ENCODE measurements around the gene PIK3R5.

PIK3R5 gene

DNA sequence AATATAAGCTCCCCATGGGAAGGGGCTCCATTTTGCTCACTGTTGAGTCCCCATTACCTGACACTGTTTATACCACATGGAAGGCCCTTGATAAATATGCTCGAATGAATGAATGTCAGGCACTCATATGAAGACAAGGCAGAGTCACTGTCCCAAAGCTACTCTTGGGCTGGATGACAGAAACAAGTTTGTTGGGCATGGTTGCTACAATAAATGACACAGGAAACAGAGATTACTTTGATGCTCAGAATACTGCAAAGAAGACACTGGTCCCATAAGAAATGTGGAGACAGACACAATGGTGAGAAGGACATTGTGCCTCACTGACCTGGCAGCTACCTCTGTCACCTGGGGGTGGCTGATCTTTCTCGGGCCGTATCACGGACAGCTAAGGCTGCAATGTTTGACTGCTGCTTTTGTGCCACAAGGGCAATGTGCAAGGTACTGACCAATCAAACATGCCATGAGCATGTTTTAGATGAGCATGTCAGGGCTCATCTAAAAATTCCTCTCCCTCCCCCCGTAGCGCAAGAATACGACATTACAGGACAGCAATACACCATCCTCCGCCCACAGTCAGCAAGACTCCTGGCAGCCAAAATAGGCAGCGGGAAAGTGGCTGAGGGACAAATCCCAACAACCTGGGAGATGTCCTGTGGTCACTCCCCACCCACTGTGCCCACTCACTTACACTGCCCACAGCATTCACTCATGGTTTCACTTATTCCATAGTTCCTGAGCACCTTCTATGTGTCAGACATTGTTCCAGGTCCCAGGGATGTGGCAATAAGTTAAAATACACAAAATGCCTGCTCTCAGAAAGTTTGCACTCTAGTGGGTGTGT is 103.1 kb downstream of the PIK3R5 start:
- H3K4me3 ChIP-seq (ENCODE audit: control insufficient read depth, low read depth, low read length): no peak overlapping the region
- DNase-seq (ENCODE audit: low read depth): no peak
- TF ChIP-seq, protein P1, sequence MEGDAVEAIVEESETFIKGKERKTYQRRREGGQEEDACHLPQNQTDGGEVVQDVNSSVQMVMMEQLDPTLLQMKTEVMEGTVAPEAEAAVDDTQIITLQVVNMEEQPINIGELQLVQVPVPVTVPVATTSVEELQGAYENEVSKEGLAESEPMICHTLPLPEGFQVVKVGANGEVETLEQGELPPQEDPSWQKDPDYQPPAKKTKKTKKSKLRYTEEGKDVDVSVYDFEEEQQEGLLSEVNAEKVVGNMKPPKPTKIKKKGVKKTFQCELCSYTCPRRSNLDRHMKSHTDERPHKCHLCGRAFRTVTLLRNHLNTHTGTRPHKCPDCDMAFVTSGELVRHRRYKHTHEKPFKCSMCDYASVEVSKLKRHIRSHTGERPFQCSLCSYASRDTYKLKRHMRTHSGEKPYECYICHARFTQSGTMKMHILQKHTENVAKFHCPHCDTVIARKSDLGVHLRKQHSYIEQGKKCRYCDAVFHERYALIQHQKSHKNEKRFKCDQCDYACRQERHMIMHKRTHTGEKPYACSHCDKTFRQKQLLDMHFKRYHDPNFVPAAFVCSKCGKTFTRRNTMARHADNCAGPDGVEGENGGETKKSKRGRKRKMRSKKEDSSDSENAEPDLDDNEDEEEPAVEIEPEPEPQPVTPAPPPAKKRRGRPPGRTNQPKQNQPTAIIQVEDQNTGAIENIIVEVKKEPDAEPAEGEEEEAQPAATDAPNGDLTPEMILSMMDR (conservative IDR thresholded peaks at IDR 0.05; ENCODE audit: control insufficient read depth, insufficient read depth, low read depth, low read length): no peak

DNA sequence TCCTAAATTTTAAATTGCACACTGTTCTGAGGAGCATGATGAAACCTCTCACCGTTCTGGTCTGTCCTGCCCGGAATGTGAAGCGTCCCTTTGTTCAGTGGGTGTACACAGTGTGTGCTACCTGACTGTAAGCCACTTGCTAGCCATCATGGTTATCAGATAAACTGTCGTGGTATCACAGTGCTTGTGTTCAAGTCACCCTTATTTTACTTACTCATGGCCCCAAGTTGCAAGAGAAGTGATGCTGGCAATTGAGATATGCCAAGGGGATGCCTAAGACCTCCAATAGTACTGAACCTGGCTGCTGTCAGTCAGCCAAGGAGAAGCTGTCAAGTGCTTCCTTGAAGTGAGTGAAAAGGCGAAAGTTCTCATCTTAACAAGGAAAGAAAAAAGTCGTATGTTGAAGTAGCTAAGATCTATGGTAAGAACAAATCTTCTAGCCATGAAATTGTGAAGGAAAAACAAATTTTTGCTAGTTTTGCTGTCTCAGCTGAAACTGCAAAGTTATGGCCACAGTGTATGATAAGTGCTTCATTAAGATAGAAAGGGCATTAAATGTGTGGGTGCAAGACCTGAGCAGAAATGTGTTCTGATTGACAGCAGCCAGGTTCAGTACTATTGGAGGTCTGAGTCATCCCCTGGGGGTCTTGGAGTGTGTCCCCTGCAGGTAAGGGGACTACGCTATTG is 103.9 kb downstream of the PIK3R5 start:
- H3K4me3 ChIP-seq (ENCODE audit: control insufficient read depth, low read depth, low read length): no peak overlapping the region
- TF ChIP-seq, protein P1 (conservative IDR thresholded peaks at IDR 0.05; ENCODE audit: control insufficient read depth, insufficient read depth, low read depth, low read length): no peak

DNA sequence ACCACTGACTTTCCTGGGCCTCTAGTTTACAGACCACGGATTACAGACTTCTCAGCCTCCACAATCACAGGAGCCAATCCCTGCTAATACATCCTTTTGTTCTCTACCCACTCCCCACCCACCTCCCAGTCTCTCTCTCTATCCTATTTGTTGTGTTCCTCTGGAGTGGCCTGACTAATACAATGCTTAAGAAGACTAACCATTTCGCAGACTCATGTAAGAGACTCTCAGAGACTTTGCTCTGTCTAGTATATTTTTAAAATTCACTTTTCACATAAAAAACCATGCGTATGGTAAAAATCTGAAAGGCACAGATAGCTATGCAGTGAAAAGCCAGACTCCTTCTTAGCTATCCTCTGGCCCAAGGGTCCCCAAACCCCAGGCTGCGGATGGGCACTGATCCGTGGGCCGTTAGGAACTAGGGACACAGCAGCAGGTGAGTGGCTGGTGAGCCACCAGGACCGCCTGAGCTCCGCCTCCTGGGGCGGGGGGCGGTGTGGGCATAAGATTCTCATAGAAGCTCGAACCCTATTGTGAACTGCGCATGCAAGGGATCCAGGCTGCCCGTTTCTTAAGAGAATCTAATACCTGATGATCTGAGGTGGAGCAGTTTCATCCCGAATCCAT is 105.6 kb downstream of the PIK3R5 start:
- no peak for DNase-seq (ENCODE audit: low read depth)
- TF ChIP-seq, protein P1 (conservative IDR thresholded peaks at IDR 0.05; ENCODE audit: control insufficient read depth, insufficient read depth, low read depth, low read length): no peak
- H3K4me3 ChIP-seq (ENCODE audit: control insufficient read depth, low read depth, low read length): no peak overlapping the region

More for the DNA sequence above, 103.9 kb downstream of the PIK3R5 start:
- no peak for DNase-seq (ENCODE audit: low read depth)

DNA sequence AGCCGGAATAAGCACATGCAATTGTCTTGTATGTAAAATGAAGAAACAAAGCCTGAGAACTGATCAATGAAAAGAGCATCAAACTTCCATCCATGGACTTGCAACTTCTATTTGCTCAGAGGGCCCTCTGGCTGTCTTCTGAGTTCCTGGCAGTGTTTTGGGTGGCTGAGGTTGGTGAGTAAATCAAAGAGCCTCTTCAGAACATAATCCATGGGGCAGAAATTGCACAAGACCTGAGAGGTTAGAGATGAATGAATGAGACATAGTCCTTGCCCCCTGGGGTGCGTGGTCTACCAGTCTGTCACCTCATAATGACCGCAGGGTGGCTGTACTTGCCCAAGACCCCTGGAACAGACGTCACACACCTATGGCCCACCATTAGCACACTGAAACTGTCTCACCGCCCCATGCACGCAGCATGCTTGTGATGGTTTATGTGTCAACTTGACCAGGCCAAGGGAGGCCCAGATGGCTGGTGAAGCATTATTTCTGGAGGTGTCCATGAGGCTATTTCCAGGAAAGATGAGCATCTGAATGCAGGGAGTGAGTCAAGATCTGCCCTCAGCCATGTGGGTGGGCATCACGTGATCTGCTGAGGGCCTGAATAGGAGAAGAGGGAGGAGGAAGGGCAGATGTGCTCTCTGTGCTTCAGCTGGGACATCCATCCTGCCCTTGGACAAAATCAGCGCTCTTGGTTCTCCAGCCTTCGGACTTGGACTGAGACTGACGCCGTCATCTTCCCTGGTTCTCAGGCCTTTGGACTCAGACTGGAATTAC is 106.3 kb downstream of the PIK3R5 start:
- H3K4me3 ChIP-seq (ENCODE audit: control insufficient read depth, low read depth, low read length): no peak overlapping the region
- TF ChIP-seq, protein P1 (conservative IDR thresholded peaks at IDR 0.05; ENCODE audit: control insufficient read depth, insufficient read depth, low read depth, low read length): peak; percentile 33

DNA sequence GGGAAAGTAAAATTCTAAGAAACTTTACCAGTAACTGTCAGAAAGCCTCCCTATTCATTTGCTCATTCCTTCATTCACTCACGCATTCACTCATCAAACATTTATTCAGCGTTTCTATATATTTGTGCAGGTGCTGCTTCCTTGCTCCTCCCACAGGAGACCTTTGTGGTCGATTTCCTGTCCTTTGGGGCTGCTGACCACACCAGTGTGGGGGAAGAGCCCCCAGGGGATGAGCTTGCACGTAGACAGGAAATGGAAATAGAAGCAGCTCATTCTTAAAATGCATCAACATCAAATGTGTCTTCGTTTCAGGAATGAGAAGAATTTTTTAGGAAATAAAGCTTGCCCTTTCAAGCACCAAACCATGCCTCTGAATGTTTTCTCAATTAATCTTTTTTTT is 107.6 kb downstream of the PIK3R5 start:
- TF ChIP-seq, protein P1 (conservative IDR thresholded peaks at IDR 0.05; ENCODE audit: control insufficient read depth, insufficient read depth, low read depth, low read length): no peak
- H3K4me3 ChIP-seq (ENCODE audit: control insufficient read depth, low read depth, low read length): no peak overlapping the region
- peak; percentile 88 for DNase-seq (ENCODE audit: low read depth)

More for the DNA sequence above, 106.3 kb downstream of the PIK3R5 start:
- DNase-seq (ENCODE audit: low read depth): peak; percentile 96
